HepG2 (cell line): ENCODE measurements around the gene ARHGAP26. TPM values are rescaled to one million over a fixed set of nuclear protein-coding genes. Genes with fewer than 3 reads are reported as not detected.

ENCODE experiments used
- ATAC-seq: fragments of 200-7000 bp; cut with Tn5 transposase; 3 replicates; pipeline ENCODE4 v1.9.1; 2020; ENCODE audit warnings: mild to moderate bottlenecking, moderate library complexity
- BruUV-seq: library from RNA; stranded (reverse); fragments of 400-500 nt; replicated peaks from 2 replicates; lab custom pipeline; 2021; lab: Mats Ljungman, UMichigan
- CTCF ChIA-PET: fragments of 300-600 bp; formaldehyde crosslinking; extraction: SDS; loops from one replicate; lab custom pipeline; 2021; ENCODE audit warnings: low total read pairs, inconsistent platforms, low intra/inter-chr PET ratio; lab: Yijun Ruan, JAX
- POLR2A ChIA-PET: fragments of 350-600 bp; sonication (Branson Sonifier 250); formaldehyde crosslinking; loops from one replicate; lab custom pipeline; 2020; ENCODE audit warnings: antibody characterized with exemption, inconsistent platforms; lab: Yijun Ruan, JAX
- DNase-seq: peaks from one replicate; pipeline ENCODE4 v3.0.0-alpha.2; 2015; ENCODE audit warnings: low spot score
- FAIRE-seq: peaks from 3 replicates; lab custom pipeline; 2011; peaks lifted over from hg19 to GRCh38; lab: Jason Lieb, UNC
- H2AFZ ChIP-seq: one replicate; pipeline ENCODE4 v1.6.1; 2011; ENCODE audit warnings: low read length, inconsistent platforms
- H3K27ac ChIP-seq: fragments of 300-600 bp; 3 replicates; pipeline ENCODE4 v1.8.0; 2011; ENCODE audit warnings: mixed run types, mild to moderate bottlenecking, mixed read lengths, low read length, inconsistent platforms; ENCODE audit not compliant: insufficient read depth; ENCODE audit errors: extremely low read length
- H3K27me3 ChIP-seq, 2 experiments: fragments of 200-600 bp in 1 of 2; 2 replicates in 1 of 2; 3 replicates in 1 of 2; pipeline versions ENCODE4 v1.6.0 to v1.8.0; 2011; ENCODE audit warnings: low read length in 2 of 2, mild to moderate bottlenecking in 2 of 2, moderate library complexity in 2 of 2, inconsistent platforms in 1 of 2; ENCODE audit not compliant: insufficient read depth in 2 of 2, control insufficient read depth in 1 of 2
- H3K36me3 ChIP-seq, 2 experiments: fragments of 200-600 bp in 1 of 2; replicated peaks in 1 of 2; 2 replicates in 1 of 2; 3 replicates in 1 of 2; pipeline versions ENCODE4 v1.5.1 to v1.8.0; 2011; ENCODE audit warnings: low read length in 2 of 2, inconsistent platforms in 1 of 2; ENCODE audit not compliant: insufficient read depth in 2 of 2, control insufficient read depth in 1 of 2
- H3K4me1 ChIP-seq: 2 replicates; pipeline ENCODE4 v1.5.1; 2012; ENCODE audit warnings: low read length, inconsistent platforms; ENCODE audit not compliant: insufficient read depth
- H3K4me2 ChIP-seq: 2 replicates; pipeline ENCODE4 v1.6.0; 2011; ENCODE audit warnings: low read depth, low read length, inconsistent platforms
- H3K4me3 ChIP-seq, 3 experiments: fragments of 200-600 bp in 1 of 3; sonication (generic), shearing (Covaris generic) in 1 of 3; replicated peaks in 1 of 3; 2 replicates each; pipeline ENCODE4 v1.5.1; 2011 to 2016; ENCODE audit warnings: low read length in 3 of 3, inconsistent platforms in 2 of 3, low read depth in 2 of 3, mild to moderate bottlenecking in 2 of 3, control low read depth in 1 of 3, mixed read lengths in 1 of 3; ENCODE audit not compliant: insufficient read depth in 1 of 3
- H3K79me2 ChIP-seq: one replicate; pipeline ENCODE4 v1.6.1; 2011; ENCODE audit warnings: low read length, inconsistent platforms; ENCODE audit not compliant: insufficient read depth
- H3K9ac ChIP-seq: 2 replicates; pipeline ENCODE4 v1.6.0; 2011; ENCODE audit warnings: mild to moderate bottlenecking, low read depth, low read length, inconsistent platforms; ENCODE audit not compliant: insufficient read depth
- H3K9me3 ChIP-seq: 2 replicates; pipeline ENCODE4 v1.5.1; 2012; ENCODE audit warnings: mild to moderate bottlenecking, low read length
- H4K20me1 ChIP-seq: 2 replicates; pipeline ENCODE4 v1.6.0; 2011; ENCODE audit warnings: inconsistent platforms, mild to moderate bottlenecking, low read length, moderate library complexity; ENCODE audit not compliant: insufficient read depth
- DZIP1 ChIP-seq: sonication (generic); formaldehyde crosslinking; IDR thresholded peaks from 2 replicates; pipeline ENCODE4 v1.5.0; 2020; ENCODE audit warnings: mild to moderate bottlenecking, missing genetic modification reagents
- GABPA ChIP-seq, 2 experiments: IDR thresholded peaks; 2 replicates each; pipeline ENCODE4 v1.6.1; 2011 to 2016; ENCODE audit warnings: low read depth in 2 of 2, low read length in 1 of 2, missing biosample characterization in 1 of 2, missing genetic modification characterization in 1 of 2
- GFI1 ChIP-seq: sonication (generic); formaldehyde crosslinking; IDR thresholded peaks from 2 replicates; pipeline ENCODE4 v1.5.0; 2020; ENCODE audit warnings: missing genetic modification reagents, mild to moderate bottlenecking, borderline replicate concordance
- GLI4 ChIP-seq: sonication (generic); formaldehyde crosslinking; IDR thresholded peaks from 2 replicates; pipeline ENCODE4 v1.5.1; 2020; ENCODE audit warnings: missing genetic modification reagents, mild to moderate bottlenecking, moderate library complexity, borderline replicate concordance
- NR1H2 ChIP-seq: sonication (generic); formaldehyde crosslinking; IDR thresholded peaks from 2 replicates; pipeline ENCODE4 v1.8.1; 2022; ENCODE audit warnings: low read depth, missing genetic modification reagents, borderline replicate concordance
- PAWR ChIP-seq: sonication (generic); formaldehyde crosslinking; IDR thresholded peaks from 2 replicates; pipeline ENCODE4 v1.4.0; 2020; ENCODE audit warnings: missing genetic modification reagents, mild to moderate bottlenecking, borderline replicate concordance
- PPARG ChIP-seq: conservative IDR thresholded peaks from 2 replicates; pipeline ENCODE4 v1.6.1; 2016; ENCODE audit warnings: missing biosample characterization, missing genetic modification reagents
- RCOR2 ChIP-seq: IDR thresholded peaks from 2 replicates; pipeline ENCODE4 v1.6.1; 2016; ENCODE audit warnings: missing biosample characterization, missing genetic modification reagents
- USF2 ChIP-seq, 2 experiments: sonication (generic) in 1 of 2; formaldehyde crosslinking in 1 of 2; IDR thresholded peaks; 2 replicates each; pipeline versions ENCODE4 v1.5.1 to v1.6.1; 2011 to 2020; ENCODE audit warnings: borderline replicate concordance in 1 of 2, low read depth in 1 of 2, low read length in 1 of 2, mild to moderate bottlenecking in 1 of 2, missing genetic modification reagents in 1 of 2, moderate library complexity in 1 of 2
- ZNF253 ChIP-seq: sonication (generic); formaldehyde crosslinking; IDR thresholded peaks from 2 replicates; pipeline ENCODE4 v1.8.0; 2022; ENCODE audit warnings: mild to moderate bottlenecking, missing genetic modification reagents, borderline replicate concordance
- ZNF773 ChIP-seq: sonication (generic); formaldehyde crosslinking; IDR thresholded peaks from 2 replicates; pipeline ENCODE4 v1.4.0; 2020; ENCODE audit warnings: missing genetic modification reagents, borderline replicate concordance
- WGBS: methylation state at CpG from one replicate; pipeline ENCODE4 v1.1.6; 2017; ENCODE audit warnings: low lambda C conversion rate; 5-methylcytosine and 5-hydroxymethylcytosine counted together
- in situ Hi-C: cut with HindIII; loops from 2 replicates; pipeline ENCODE4 v1.10.0; 2017; ENCODE audit warnings: low pct_unique_long_range_greater_than_20kb; ENCODE audit not compliant: extremely low pct_ligation_motif_present
- intact Hi-C: fragments of 100-400 bp; cut with micrococcal nuclease; formaldehyde crosslinking; loops from one replicate; pipeline ENCODE4 v1.10.0; 2022; ENCODE audit not compliant: unreplicated experiment
- polyA plus RNA-seq, 8 experiments: library from polyadenylated mRNA; depleted of rRNA in 3 of 8; stranded (reverse) in 7 of 8; unstranded in 1 of 8; fragments of >200 nt; fragmentation: Illumina TruSeq in 4 of 8; extraction: Trizol in 4 of 8; gene quantifications; 2 replicates each; pipeline versions ENCODE4 v1.2.1 to v1.2.3, GENCODE V29; 2011 to 2016; ENCODE audit warnings: low read depth in 4 of 8, missing spikeins in 1 of 8, mixed read lengths in 1 of 8; ENCODE audit not compliant: insufficient read depth in 1 of 8
- total RNA-seq, 5 experiments: library from RNA; depleted of rRNA; stranded (reverse); fragments of >200 nt; fragmentation: Illumina TruSeq; extraction: Trizol; gene quantifications; 2 replicates each; pipeline ENCODE4 v1.2.3, GENCODE V29; 2016; ENCODE audit warnings: low read depth in 1 of 5

The ARHGAP26 gene
- total and polyA plus RNA-seq, 2 of the 13 experiments (the other 11 are each of a cell fraction or from before 2014, with no cell fraction given) = 9.6 to 18.2 TPM

- H3K79me2 ChIP-seq = no peaks in the 10 kb centered on the region
- BruUV-seq = no TSS peak
- TF ChIP-seq GABPA (IDR thresholded peaks at IDR 0.05; ENCODE audit: low read depth, low read length) = no peak
- TF ChIP-seq GABPA (CRISPR knock-in tag; IDR thresholded peaks at IDR 0.05; ENCODE audit: low read depth) = peak; percentile 46
- no peak for TF ChIP-seq RCOR2 (CRISPR knock-in tag)
- H3K9ac ChIP-seq = no peak overlapping the region
- H3K4me3 ChIP-seq = peak overlapping the region in 1 of 3 experiments; percentile 26; a peak in 1 of 6 replicates
- ATAC-seq = no peak
- no peaks in the 10 kb centered on the region for H3K9me3 ChIP-seq
- no peak overlapping the region for H2AFZ ChIP-seq
- H3K27ac ChIP-seq = no peak overlapping the region
- ChIA-PET CTCF (no interaction called here), POLR2A (no interaction called here)
- no peak for FAIRE-seq
- intact Hi-C loops = no loop called here
- H3K4me2 ChIP-seq = peak overlapping the region; percentile 34
- 35% methylated on average over 7 of the region's 7 CpGs for WGBS
- peaks cover 0 to 17% of the 10 kb centered on the region in 2 experiments; a peak in 2 of 5 replicates for H3K27me3 ChIP-seq
- peaks cover 49% of the 10 kb centered on the region for H3K4me1 ChIP-seq
- H3K36me3 ChIP-seq = no peaks in the 10 kb centered on the region
- DNase-seq = no peak
- in situ Hi-C loops = no loop called here
- no peaks in the 10 kb centered on the region for H4K20me1 ChIP-seq
Measured at GRCh38 chr5:142743592-142744441, 26.4 kb upstream of the ARHGAP26 start.

GRCh38 chr5:142745268-142745667 lies 24.9 kb upstream of the ARHGAP26 start:
- BruUV-seq = no TSS peak
- no peak for FAIRE-seq
- ATAC-seq = no peak
- ChIA-PET POLR2A (no interaction called here), CTCF (no interaction called here)
- in situ Hi-C loops (loop anchor here (5.0 kb wide), 1 partner anchor 137 kb away; no protein-coding TSS in a partner anchor), intact Hi-C loops (no loop called here)
- Histone ChIP-seq H3K9ac (no peak overlapping the region), H3K9me3 (no peaks in the 10 kb centered on the region), H3K36me3 (no peaks in the 10 kb centered on the region), H4K20me1 (no peaks in the 10 kb centered on the region), H2AFZ (no peak overlapping the region), H3K27me3 (peaks cover 0 to 7% of the 10 kb centered on the region in 2 experiments; a peak in 2 of 5 replicates), H3K4me2 (no peak overlapping the region), H3K27ac (no peak overlapping the region), H3K4me3 (no peak overlapping the region), H3K79me2 (no peaks in the 10 kb centered on the region), H3K4me1 (peaks cover 38% of the 10 kb centered on the region)
- no peak for DNase-seq
- WGBS = 77% methylated on average over 4 of the region's 4 CpGs
- TF ChIP-seq PPARG (CRISPR knock-in tag) = no peak
- no peak for TF ChIP-seq GLI4
- TF ChIP-seq ZNF773 (CRISPR knock-in tag) = no peak
- no peak for TF ChIP-seq NR1H2 (CRISPR knock-in tag)
- TF ChIP-seq USF2 (IDR thresholded peaks at IDR 0.05; ENCODE audit: low read depth, low read length) = no peak
- TF ChIP-seq USF2 (CRISPR knock-in tag; IDR thresholded peaks at IDR 0.05; ENCODE audit: borderline replicate concordance) = no peak
- no peak for TF ChIP-seq DZIP1 (CRISPR knock-in tag)
- no peak for TF ChIP-seq ZNF253 (CRISPR knock-in tag)
- TF ChIP-seq GFI1 (CRISPR knock-in tag) = no peak
- no peak for TF ChIP-seq PAWR (CRISPR knock-in tag)
